SK-N-SH (cell line): ENCODE data around the gene STK35. TPM values are rescaled to one million over a fixed set of nuclear protein-coding genes. Genes with fewer than 3 reads are reported as not detected.
"Not testable (repeated sequence)": the region's sequence is repeated elsewhere in the genome, so short reads cannot be mapped to it uniquely, and the experiment has no call there.

Source experiments
- CTCF ChIA-PET: fragments of 300-600, 350-600 bp; formaldehyde crosslinking; extraction: SDS; loops from one replicate; lab custom pipeline; 2021; lab: Yijun Ruan, JAX
- POLR2A ChIA-PET: fragments of 350-600 bp; sonication (Branson Sonifier 250); formaldehyde crosslinking; extraction: SDS; loops from one replicate; lab custom pipeline; 2020; ENCODE audit warnings: antibody characterized with exemption, inconsistent platforms; lab: Yijun Ruan, JAX
- DNase-seq: peaks from one replicate; pipeline ENCODE4 v3.0.0; 2012
- H2AFZ ChIP-seq: fragments of 200-600 bp; sonication (generic); 2 replicates; pipeline ENCODE4 v1.8.1; 2016; ENCODE audit warnings: antibody characterized with exemption, mild to moderate bottlenecking, low read depth
- H3F3A ChIP-seq: fragments of 200-600 bp; sonication (generic); replicated peaks from 2 replicates; pipeline ENCODE3; 2016; ENCODE audit warnings: antibody characterized with exemption, mild to moderate bottlenecking; ENCODE audit not compliant: insufficient read depth
- H3K27ac ChIP-seq, 2 experiments: fragments of 200-500 bp in 1 of 2; fragments of 200-600 bp in 1 of 2; sonication (Bioruptor generic) in 1 of 2; sonication (generic), shearing (Covaris generic) in 1 of 2; 2 replicates each; pipeline versions ENCODE4 v1.5.1 to v1.6.1; 2014 to 2016; ENCODE audit warnings: low read depth in 2 of 2, inconsistent platforms in 1 of 2, low read length in 1 of 2, mild to moderate bottlenecking in 1 of 2, mixed read lengths in 1 of 2
- H3K27me3 ChIP-seq: fragments of 200-600 bp; sonication (generic), shearing (Covaris generic); 2 replicates; pipeline ENCODE4 v1.6.1; 2016; ENCODE audit warnings: mixed run types; ENCODE audit not compliant: insufficient read depth
- H3K36me3 ChIP-seq, 2 experiments: fragments of 200-500 bp in 1 of 2; fragments of 200-600 bp in 1 of 2; sonication (Bioruptor generic) in 1 of 2; sonication (generic) in 1 of 2; replicated peaks in 1 of 2; 2 replicates each; pipeline versions ENCODE3 to v1.5.1; 2014 to 2016; ENCODE audit warnings: low read length in 1 of 2, mild to moderate bottlenecking in 1 of 2; ENCODE audit not compliant: insufficient read depth in 2 of 2, control insufficient read depth in 1 of 2
- H3K4me1 ChIP-seq, 2 experiments: fragments of 200-500 bp in 1 of 2; fragments of 200-600 bp in 1 of 2; sonication (Bioruptor generic) in 1 of 2; sonication (generic), shearing (Covaris generic) in 1 of 2; 2 replicates each; pipeline versions ENCODE4 v1.5.1 to v1.6.1; 2014 to 2016; ENCODE audit warnings: low read depth in 1 of 2, low read length in 1 of 2, mixed run types in 1 of 2; ENCODE audit not compliant: insufficient read depth in 2 of 2, control insufficient read depth in 1 of 2
- H3K4me2 ChIP-seq: fragments of 200-600 bp; sonication (generic), shearing (Covaris generic); 2 replicates; pipeline ENCODE4 v1.6.1; 2017; ENCODE audit warnings: mixed run types
- H3K4me3 ChIP-seq, 2 experiments: fragments of 200-500 bp in 1 of 2; fragments of 200-600 bp in 1 of 2; sonication (Bioruptor generic) in 1 of 2; sonication (generic), shearing (Covaris generic) in 1 of 2; 2 replicates each; pipeline versions ENCODE4 v1.5.1 to v1.8.1; 2014 to 2016; ENCODE audit warnings: low read depth in 2 of 2, inconsistent platforms in 1 of 2, low read length in 1 of 2, mild to moderate bottlenecking in 1 of 2, mixed read lengths in 1 of 2, moderate library complexity in 1 of 2
- H3K79me2 ChIP-seq: fragments of 200-600 bp; sonication (generic); 2 replicates; pipeline ENCODE4 v1.8.1; 2017; ENCODE audit warnings: mild to moderate bottlenecking; ENCODE audit not compliant: insufficient read depth
- H3K9ac ChIP-seq: fragments of 200-600 bp; sonication (generic); 2 replicates; pipeline ENCODE4 v1.6.1; 2017; ENCODE audit warnings: mixed run types
- H3K9me2 ChIP-seq: fragments of 200-600 bp; sonication (generic); 2 replicates; pipeline ENCODE4 v1.6.1; 2017; ENCODE audit warnings: mixed run types
- H3K9me3 ChIP-seq: fragments of 200-600 bp; sonication (generic); 2 replicates; pipeline ENCODE4 v1.6.1; 2017; ENCODE audit warnings: mixed run types, mild to moderate bottlenecking, moderate library complexity
- H4K20me1 ChIP-seq: fragments of 200-600 bp; sonication (generic); 2 replicates; pipeline ENCODE4 v1.6.1; 2017; ENCODE audit warnings: mild to moderate bottlenecking, mixed run types; ENCODE audit not compliant: insufficient read depth
- EP300 ChIP-seq, 2 experiments: IDR thresholded peaks; 2 replicates each; pipeline versions ENCODE4 v1.4.0 to v1.6.1; 2012; ENCODE audit warnings: borderline replicate concordance in 1 of 2, low read depth in 1 of 2, low read length in 1 of 2
- EZH2phosphoT487 ChIP-seq: fragments of 200-600 bp; sonication (generic); IDR thresholded peaks from 2 replicates; pipeline ENCODE4 v1.6.1; 2017; ENCODE audit warnings: low read depth, mixed run types, mild to moderate bottlenecking, antibody characterized with exemption, moderate library complexity, borderline replicate concordance
- FOSL2 ChIP-seq: IDR thresholded peaks from 2 replicates; pipeline ENCODE4 v1.4.0; 2012; ENCODE audit warnings: low read depth, mild to moderate bottlenecking, moderate library complexity, borderline replicate concordance
- FOXM1 ChIP-seq: IDR thresholded peaks from 2 replicates; pipeline ENCODE4 v1.4.0; 2012; ENCODE audit warnings: low read depth, mild to moderate bottlenecking
- MXI1 ChIP-seq: IDR thresholded peaks from 2 replicates; pipeline ENCODE4 v1.6.1; 2012; ENCODE audit warnings: mild to moderate bottlenecking, low read depth, low read length, improper control_type of control experiment
- WGBS: methylation state at CpG from one replicate; pipeline ENCODE4 v1.1.6; 2017; ENCODE audit warnings: low lambda C conversion rate; 5-methylcytosine and 5-hydroxymethylcytosine counted together
- polyA plus RNA-seq, 3 experiments: library from polyadenylated mRNA; depleted of rRNA; stranded (reverse); fragments of >200 nt; gene quantifications; 2 replicates each; pipeline ENCODE4 v1.2.3, GENCODE V29; 2012
- TF ChIP-seq, protein P1 (sequence below): fragments of 200-600 bp; sonication (generic); IDR thresholded peaks from 2 replicates; pipeline ENCODE4 v1.6.1; 2017; ENCODE audit warnings: antibody characterized with exemption, mild to moderate bottlenecking, moderate library complexity
- TF ChIP-seq, protein P2 (sequence below): fragments of 150-350 bp; IDR thresholded peaks from 2 replicates; pipeline ENCODE4 v1.6.1; 2017; ENCODE audit warnings: antibody characterized with exemption, low read length, low read depth, borderline replicate concordance

STK35 gene
- polyA plus RNA-seq, 1 of the 3 experiments (the other 2 are of a cell fraction), result 6.7 TPM

- TF ChIP-seq FOXM1 (no peak), EZH2phosphoT487 (no peak), MXI1 (no peak), FOSL2 (no peak), EP300 (IDR thresholded peaks at IDR 0.05; ENCODE audit: borderline replicate concordance in 1 of 2, low read depth in 1 of 2, low read length in 1 of 2) (no peak)
- TF ChIP-seq, protein P1, sequence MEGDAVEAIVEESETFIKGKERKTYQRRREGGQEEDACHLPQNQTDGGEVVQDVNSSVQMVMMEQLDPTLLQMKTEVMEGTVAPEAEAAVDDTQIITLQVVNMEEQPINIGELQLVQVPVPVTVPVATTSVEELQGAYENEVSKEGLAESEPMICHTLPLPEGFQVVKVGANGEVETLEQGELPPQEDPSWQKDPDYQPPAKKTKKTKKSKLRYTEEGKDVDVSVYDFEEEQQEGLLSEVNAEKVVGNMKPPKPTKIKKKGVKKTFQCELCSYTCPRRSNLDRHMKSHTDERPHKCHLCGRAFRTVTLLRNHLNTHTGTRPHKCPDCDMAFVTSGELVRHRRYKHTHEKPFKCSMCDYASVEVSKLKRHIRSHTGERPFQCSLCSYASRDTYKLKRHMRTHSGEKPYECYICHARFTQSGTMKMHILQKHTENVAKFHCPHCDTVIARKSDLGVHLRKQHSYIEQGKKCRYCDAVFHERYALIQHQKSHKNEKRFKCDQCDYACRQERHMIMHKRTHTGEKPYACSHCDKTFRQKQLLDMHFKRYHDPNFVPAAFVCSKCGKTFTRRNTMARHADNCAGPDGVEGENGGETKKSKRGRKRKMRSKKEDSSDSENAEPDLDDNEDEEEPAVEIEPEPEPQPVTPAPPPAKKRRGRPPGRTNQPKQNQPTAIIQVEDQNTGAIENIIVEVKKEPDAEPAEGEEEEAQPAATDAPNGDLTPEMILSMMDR, result no peak
- TF ChIP-seq, protein P2, sequence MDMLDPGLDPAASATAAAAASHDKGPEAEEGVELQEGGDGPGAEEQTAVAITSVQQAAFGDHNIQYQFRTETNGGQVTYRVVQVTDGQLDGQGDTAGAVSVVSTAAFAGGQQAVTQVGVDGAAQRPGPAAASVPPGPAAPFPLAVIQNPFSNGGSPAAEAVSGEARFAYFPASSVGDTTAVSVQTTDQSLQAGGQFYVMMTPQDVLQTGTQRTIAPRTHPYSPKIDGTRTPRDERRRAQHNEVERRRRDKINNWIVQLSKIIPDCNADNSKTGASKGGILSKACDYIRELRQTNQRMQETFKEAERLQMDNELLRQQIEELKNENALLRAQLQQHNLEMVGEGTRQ, result no peak
- TF ChIP-seq, all 33 proteins: peak for 0
- 69% methylated on average over 10 of the region's 10 CpGs for WGBS
- Histone ChIP-seq H4K20me1 (no peaks in the 10 kb centered on the region), H3K4me2 (no peak overlapping the region), H3K4me1 (peaks cover 0 to 2% of the 10 kb centered on the region in 2 experiments; a peak in 1 of 4 replicates), H3K9me3 (no peaks in the 10 kb centered on the region), H3K27ac (no peak overlapping the region), H2AFZ (no peak overlapping the region), H3K27me3 (peaks cover 9% of the 10 kb centered on the region), H3K4me3 (no peak overlapping the region), H3K9ac (no peak overlapping the region), H3K79me2 (no peaks in the 10 kb centered on the region), H3F3A (no peaks in the 10 kb centered on the region), H3K9me2 (no peaks in the 10 kb centered on the region), H3K36me3 (no peaks in the 10 kb centered on the region)
- DNase-seq, result no peak
- CTCF ChIA-PET, result interaction anchor here (0.6 to 6.9 kb wide), 12 partner anchors 10 to 407 kb away, joined by 3 to 130 read pairs (median 4); no protein-coding TSS in a partner anchor
- POLR2A ChIA-PET, result no interaction called here
Measured at GRCh38 chr20:2171266-2171790, 69.7 kb downstream of the STK35 start.

- H3K9me2 ChIP-seq, H3K79me2 ChIP-seq, H3K4me3 ChIP-seq, H3K9ac ChIP-seq, H3K27ac ChIP-seq, H3K9me3 ChIP-seq, H3K4me1 ChIP-seq, H3K4me2 ChIP-seq, H3F3A ChIP-seq, H4K20me1 ChIP-seq, DNase-seq, H2AFZ ChIP-seq, H3K36me3 ChIP-seq, H3K27me3 ChIP-seq: not testable (repeated sequence)
- CTCF ChIA-PET, result interaction anchor here (0.6 to 6.9 kb wide), 66 partner anchors 10 to 667 kb away, joined by 3 to 130 read pairs (median 6); partner anchors contain the start of gene STK35
- WGBS, result 57% methylated on average over 6 of the region's 6 CpGs
- POLR2A ChIA-PET, result interaction anchor here (1.5 kb wide), 1 partner anchor 69 kb away, joined by 3 read pairs; no protein-coding TSS in a partner anchor
Measured at GRCh38 chr20:2171840-2172239, 70.2 kb downstream of the STK35 start.
